T1000 (cell line): ENCODE results near the gene CPED1.
"Not testable (repeated sequence)": the region's sequence is repeated elsewhere in the genome, so short reads cannot be mapped to it uniquely, and the experiment has no call there.

Source experiments
- DNase-seq: peaks from one replicate; lab custom pipeline; 2025; ENCODE audit warnings: mixed read lengths; lab: John Stamatoyannopoulos, UW

Gene CPED1

GRCh38 chr7:121097577-121097976 lies 109.1 kb downstream of the CPED1 start:
- DNase-seq, result no peak

GRCh38 chr7:121099572-121099971 lies 111.1 kb downstream of the CPED1 start:
- DNase-seq, result no peak

GRCh38 chr7:121101083-121101482 lies 112.6 kb downstream of the CPED1 start:
- no peak for DNase-seq

- DNase-seq, result no peak
Measured at GRCh38 chr7:121101621-121102020, 113.1 kb downstream of the CPED1 start.

- DNase-seq, result no peak
Measured at GRCh38 chr7:121102619-121103018, 114.1 kb downstream of the CPED1 start.

DNA sequence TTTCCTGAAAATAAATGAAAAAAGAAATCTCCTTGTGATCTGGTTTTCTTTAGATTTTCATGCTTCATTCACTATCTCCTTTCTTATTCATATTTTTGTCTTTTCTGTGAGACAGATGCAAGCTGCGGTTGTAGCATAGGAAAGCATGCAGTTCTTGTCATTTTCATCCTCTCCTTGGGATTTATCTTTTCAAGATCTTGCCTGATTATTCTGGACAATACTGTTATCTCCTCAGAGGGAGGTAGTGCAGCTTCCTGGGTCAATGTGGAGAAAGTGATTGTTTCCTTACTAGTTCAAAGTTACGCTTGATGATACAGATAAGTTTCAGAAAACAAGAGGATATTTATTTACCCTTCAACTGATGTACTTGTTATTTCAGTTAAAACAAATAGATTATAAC lies 114.6 kb downstream of the CPED1 start:
- no peak for DNase-seq

GRCh38 chr7:121103579-121103978 lies 115.1 kb downstream of the CPED1 start:
- no peak for DNase-seq

DNA sequence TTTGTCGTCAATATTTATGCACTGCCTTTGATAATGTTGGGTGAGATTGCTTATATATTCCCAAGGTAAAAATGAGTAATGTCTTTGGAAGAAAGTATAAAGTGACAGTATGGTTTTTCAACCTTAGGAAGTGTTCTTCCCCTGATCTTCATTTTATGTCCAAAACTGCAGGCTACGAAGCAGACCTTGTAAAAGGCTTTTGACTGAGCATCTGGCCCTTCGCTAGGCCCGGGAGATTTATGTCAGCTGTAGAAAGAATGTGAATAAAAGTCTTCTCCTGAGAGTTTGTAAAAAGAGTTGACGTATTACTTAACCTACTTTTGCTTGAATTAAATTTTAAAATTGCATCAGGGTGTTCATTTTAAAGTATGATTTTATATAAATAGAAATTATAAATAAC lies 116.8 kb downstream of the CPED1 start:
- no peak for DNase-seq

DNA sequence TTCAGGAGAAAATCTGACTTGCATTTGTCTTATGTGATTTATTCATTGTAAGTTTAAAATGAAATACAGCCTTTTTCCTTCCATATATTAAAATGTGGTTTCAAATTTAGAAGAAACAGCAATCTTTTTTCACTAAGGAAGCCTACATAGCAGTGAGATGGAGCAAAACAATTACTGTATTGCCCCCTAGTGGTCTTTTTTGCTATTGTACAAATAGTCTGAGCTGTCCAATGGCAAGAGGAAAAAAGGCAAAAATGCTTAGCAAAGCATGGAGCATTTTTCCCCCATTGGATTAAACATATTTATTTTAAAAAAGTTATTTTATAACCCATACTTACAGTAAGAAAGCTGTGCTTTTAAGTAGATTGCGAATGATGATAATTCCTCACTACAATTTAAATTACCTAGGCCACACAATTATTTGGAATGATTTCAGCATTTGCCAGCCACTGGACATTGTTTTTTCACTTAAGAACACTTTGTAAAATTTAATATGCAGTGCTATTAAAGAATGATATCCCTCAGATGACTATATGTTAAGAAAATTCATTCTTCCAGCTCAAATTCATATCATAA lies 119.5 kb downstream of the CPED1 start:
- no peak for DNase-seq

DNA sequence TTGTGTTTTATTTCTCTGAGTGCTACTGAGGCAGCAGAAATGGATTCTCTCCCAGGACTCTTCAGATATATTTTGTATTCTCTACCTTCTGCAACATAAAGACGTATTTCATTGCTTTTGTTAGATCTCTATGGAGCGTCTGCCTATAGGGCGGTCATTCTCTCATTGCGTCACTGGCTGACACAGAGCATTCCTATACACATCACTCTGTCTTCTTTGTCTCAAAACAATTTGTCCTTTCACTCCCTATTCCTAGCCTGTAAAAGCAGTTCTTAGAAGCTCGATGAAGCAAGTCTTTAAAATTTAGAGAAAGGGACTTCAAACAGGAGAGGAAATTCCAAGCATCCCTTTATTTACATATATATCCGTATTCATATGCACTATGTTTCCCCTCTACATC lies 120.6 kb downstream of the CPED1 start:
- DNase-seq, result no peak

GRCh38 chr7:121113288-121113687 lies 124.8 kb downstream of the CPED1 start:
- no peak for DNase-seq

DNA sequence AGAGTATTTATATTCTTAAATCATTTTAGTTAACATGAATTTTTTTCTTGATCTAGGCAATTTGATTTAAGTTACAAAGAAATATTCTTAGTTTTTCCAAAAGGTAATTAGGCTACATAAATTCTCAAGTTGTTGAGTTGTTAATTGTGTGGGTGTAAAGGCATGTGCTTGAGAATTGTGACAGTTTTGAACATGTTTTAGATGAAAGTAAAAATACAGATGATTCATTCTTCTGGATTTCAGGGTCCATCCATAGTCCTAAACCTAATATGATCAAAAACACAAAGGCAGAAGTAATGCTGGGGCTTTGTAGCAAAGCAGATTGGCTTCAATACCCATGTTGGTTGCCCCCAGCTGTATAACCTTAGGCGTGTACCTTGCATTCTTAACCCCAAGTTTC lies 127.9 kb downstream of the CPED1 start:
- no peak for DNase-seq

GRCh38 chr7:121119047-121119446 lies 130.5 kb downstream of the CPED1 start:
- DNase-seq, result no peak

GRCh38 chr7:121123032-121123431 lies 134.5 kb downstream of the CPED1 start:
- no peak for DNase-seq

GRCh38 chr7:121125454-121125853 lies 136.9 kb downstream of the CPED1 start:
- not testable (repeated sequence) for DNase-seq

DNA sequence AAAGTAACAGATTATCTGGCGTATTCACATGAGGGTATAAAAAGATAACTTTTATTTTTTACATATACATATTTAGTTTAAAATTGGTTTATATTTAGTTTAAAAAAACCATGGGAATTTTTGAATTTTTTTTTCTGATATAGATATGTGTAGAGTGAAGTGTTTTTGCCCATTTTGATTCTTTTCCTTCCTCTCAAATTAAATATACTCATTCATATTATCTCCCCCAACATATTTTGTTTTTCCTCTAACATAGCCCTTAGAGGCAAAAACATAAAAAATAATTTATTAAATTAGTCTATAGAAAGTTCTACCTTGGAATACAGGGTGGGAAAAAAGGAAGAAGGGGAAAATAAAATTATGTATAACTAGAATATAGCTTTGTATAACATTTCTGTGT lies 137.7 kb downstream of the CPED1 start:
- no peak for DNase-seq

GRCh38 chr7:121126801-121127534 lies 138.5 kb downstream of the CPED1 start:
- DNase-seq, result no peak

- DNase-seq, result no peak
Measured at GRCh38 chr7:121132940-121133339, 144.4 kb downstream of the CPED1 start.

- DNase-seq, result no peak
Measured at GRCh38 chr7:121133444-121133843, 144.9 kb downstream of the CPED1 start.

- no peak for DNase-seq
Measured at GRCh38 chr7:121137580-121137979, 149.1 kb downstream of the CPED1 start.

GRCh38 chr7:121138262-121138933 lies 149.9 kb downstream of the CPED1 start:
- DNase-seq, result no peak

DNA sequence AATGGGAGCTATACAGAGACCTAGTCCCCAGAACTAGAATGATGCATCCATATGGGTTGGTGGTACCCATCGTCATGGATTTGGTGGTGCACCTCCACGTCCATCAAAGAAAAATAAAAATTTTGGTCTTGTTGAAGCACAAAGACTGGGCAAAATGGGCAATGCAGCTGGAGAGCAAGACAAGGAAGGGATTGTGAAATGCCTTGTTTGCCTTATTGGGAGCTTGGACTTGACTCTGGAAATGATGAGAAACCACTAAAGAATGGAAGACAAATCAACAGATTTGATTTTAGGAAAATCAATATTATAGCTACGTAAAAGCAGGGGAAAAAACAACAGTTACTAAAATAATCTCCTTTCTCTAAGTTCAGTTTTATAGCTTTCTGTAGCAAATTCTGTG lies 150.9 kb downstream of the CPED1 start:
- no peak for DNase-seq

DNA sequence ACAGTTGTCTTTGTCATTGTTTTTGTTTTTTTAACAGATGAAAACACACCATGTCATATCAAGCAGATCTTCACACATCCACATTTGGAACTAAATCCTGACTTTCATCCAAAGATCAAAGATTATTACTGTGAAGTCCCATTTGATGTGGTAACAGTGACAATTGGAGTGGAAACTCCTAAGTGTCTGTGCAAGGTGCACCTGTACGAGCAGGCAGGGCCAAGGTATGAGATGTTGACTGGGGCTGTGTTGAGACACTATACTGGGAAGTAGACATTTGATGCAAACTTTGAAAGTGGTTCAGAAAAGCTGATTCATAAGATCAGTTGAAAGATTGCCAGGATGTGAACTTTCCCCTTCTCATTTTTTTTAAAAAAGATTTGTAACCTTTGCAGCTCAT lies 152.3 kb downstream of the CPED1 start:
- DNase-seq, result no peak
